ENCODE results near the gene HAGHL.

DNA sequence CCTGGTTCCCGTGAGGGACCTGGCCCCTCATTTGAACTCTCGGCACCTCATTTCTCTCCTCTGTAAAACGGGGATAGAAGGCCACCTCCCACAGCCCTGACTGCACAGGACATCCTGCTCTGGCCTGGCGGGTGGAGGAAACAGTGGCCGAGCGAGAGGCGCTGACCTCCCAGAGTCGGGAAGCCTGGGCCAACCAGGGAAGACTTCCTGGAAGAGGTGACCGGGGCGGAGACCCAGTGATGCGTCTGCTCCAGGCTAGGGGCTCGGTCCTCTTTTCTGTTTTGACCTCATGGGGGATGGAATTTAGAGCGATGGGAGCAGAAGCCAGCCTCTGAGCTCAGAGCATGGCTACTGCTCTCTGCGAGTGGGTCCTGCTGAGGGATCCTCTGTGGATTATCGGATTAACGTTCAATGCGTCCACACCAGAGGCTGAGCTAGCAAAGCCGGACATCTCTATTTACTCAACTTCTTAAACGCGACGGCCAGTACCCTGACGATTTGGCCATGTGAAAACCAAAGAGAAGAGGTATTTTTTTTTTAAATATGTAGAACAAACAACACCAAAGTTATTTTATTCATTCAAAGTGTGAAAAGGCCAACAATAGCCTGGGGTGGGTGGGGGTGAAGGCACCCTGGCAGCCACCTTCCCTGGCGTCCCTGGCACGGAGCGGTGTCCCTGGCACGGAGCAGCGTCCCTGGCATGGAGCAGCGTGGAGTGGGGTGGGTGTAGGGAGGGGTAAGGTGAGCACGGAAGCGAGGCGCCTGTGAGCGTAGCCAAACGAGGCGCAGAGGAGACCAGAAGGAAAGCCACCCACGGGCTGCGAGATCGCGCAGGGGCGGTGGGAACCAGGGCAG is 24.5 kb downstream of the HAGHL start:
- TF ChIP-seq, protein P1, sequence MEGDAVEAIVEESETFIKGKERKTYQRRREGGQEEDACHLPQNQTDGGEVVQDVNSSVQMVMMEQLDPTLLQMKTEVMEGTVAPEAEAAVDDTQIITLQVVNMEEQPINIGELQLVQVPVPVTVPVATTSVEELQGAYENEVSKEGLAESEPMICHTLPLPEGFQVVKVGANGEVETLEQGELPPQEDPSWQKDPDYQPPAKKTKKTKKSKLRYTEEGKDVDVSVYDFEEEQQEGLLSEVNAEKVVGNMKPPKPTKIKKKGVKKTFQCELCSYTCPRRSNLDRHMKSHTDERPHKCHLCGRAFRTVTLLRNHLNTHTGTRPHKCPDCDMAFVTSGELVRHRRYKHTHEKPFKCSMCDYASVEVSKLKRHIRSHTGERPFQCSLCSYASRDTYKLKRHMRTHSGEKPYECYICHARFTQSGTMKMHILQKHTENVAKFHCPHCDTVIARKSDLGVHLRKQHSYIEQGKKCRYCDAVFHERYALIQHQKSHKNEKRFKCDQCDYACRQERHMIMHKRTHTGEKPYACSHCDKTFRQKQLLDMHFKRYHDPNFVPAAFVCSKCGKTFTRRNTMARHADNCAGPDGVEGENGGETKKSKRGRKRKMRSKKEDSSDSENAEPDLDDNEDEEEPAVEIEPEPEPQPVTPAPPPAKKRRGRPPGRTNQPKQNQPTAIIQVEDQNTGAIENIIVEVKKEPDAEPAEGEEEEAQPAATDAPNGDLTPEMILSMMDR (IDR thresholded peaks at IDR 0.05) = no peak
- TF ChIP-seq EZH2 (IDR thresholded peaks at IDR 0.05) (no peak), EZH2phosphoT487 (IDR thresholded peaks at IDR 0.05) (no peak)
